GM19193 (cell line): ENCODE measurements around the gene NAMPT.

Experiments
- POLR2A ChIP-seq: IDR thresholded peaks from 4 replicates; pipeline ENCODE4 v1.6.1; 2011; ENCODE audit not compliant: insufficient read depth, insufficient read length; ENCODE audit errors: extremely low read depth

The NAMPT gene

GRCh38 chr7:106257752-106258151 lies 27.0 kb downstream of the NAMPT start:
- no peak for TF ChIP-seq POLR2A

- no peak for TF ChIP-seq POLR2A
These were observed 28.6 kb downstream of the NAMPT start for GRCh38 chr7:106256144-106256543.

GRCh38 chr7:106255246-106255645 lies 29.5 kb downstream of the NAMPT start:
- no peak for TF ChIP-seq POLR2A

- no peak for TF ChIP-seq POLR2A
These were observed 30.2 kb downstream of the NAMPT start for GRCh38 chr7:106254525-106255116.

- TF ChIP-seq POLR2A: no peak
These were observed 32.2 kb downstream of the NAMPT start for GRCh38 chr7:106252568-106252967.

GRCh38 chr7:106249488-106249887 lies 35.3 kb downstream of the NAMPT start:
- TF ChIP-seq POLR2A: no peak

GRCh38 chr7:106248600-106248999 lies 36.2 kb downstream of the NAMPT start:
- no peak for TF ChIP-seq POLR2A

GRCh38 chr7:106247841-106248240 lies 36.9 kb downstream of the NAMPT start:
- no peak for TF ChIP-seq POLR2A

- no peak for TF ChIP-seq POLR2A
These were observed 37.7 kb downstream of the NAMPT start for GRCh38 chr7:106246902-106247711.

GRCh38 chr7:106243893-106244292 lies 40.9 kb downstream of the NAMPT start:
- no peak for TF ChIP-seq POLR2A

- TF ChIP-seq POLR2A: no peak
These were observed 45.4 kb downstream of the NAMPT start for GRCh38 chr7:106239406-106239805.

GRCh38 chr7:106238830-106239229 lies 46.0 kb downstream of the NAMPT start:
- no peak for TF ChIP-seq POLR2A

GRCh38 chr7:106236065-106236464 lies 48.7 kb downstream of the NAMPT start:
- TF ChIP-seq POLR2A: no peak

GRCh38 chr7:106234425-106234824 lies 50.4 kb downstream of the NAMPT start:
- no peak for TF ChIP-seq POLR2A

GRCh38 chr7:106231856-106232490 lies 52.8 kb downstream of the NAMPT start:
- TF ChIP-seq POLR2A: no peak

GRCh38 chr7:106225856-106226255 lies 58.9 kb downstream of the NAMPT start:
- TF ChIP-seq POLR2A: no peak
